C4-2B (cell line): ENCODE data around the gene GDI1.

Experiments used
- ZFX ChIP-seq: fragments of 450-650 bp; IDR thresholded peaks from 2 replicates; pipeline ENCODE4 v1.6.1; 2017
- TF ChIP-seq, protein P1 (sequence below): fragments of 450-650 bp; conservative IDR thresholded peaks from 2 replicates; pipeline ENCODE4 v1.5.1; 2017; ENCODE audit warnings: mild to moderate bottlenecking

DNA sequence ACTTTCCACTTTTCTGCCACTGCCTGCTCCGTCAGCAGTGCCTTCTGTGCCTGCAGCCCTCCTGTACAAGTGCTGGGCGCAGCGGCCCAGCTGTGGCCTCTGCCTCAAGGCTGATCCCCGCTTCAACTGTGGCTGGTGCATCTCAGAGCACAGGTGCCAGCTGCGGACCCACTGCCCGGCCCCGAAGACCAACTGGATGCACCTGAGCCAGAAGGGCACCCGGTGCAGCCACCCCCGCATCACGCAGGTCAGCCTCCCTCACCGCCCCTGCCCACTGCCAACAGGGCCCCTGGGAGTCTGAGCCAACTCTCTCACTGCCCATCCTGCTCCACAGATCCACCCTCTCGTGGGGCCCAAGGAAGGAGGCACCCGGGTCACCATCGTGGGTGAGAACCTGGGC is 28.6 kb downstream of the GDI1 start:
- no peak for TF ChIP-seq ZFX
- TF ChIP-seq, protein P1, sequence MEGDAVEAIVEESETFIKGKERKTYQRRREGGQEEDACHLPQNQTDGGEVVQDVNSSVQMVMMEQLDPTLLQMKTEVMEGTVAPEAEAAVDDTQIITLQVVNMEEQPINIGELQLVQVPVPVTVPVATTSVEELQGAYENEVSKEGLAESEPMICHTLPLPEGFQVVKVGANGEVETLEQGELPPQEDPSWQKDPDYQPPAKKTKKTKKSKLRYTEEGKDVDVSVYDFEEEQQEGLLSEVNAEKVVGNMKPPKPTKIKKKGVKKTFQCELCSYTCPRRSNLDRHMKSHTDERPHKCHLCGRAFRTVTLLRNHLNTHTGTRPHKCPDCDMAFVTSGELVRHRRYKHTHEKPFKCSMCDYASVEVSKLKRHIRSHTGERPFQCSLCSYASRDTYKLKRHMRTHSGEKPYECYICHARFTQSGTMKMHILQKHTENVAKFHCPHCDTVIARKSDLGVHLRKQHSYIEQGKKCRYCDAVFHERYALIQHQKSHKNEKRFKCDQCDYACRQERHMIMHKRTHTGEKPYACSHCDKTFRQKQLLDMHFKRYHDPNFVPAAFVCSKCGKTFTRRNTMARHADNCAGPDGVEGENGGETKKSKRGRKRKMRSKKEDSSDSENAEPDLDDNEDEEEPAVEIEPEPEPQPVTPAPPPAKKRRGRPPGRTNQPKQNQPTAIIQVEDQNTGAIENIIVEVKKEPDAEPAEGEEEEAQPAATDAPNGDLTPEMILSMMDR: no peak
